Esophagus squamous epithelium (tissue), 4 donors: ENCODE results near the gene IGSF9.

Source experiments
- CTCF ChIP-seq, 6 experiments: fragments of 450-650 bp in 4 of 6; fragments of 200-600 bp in 2 of 6; sonication (generic) in 2 of 6; IDR thresholded peaks; one replicate each; pipeline ENCODE4 v1.5.1; 2016 to 2019; ENCODE audit warnings: antibody characterized with exemption in 6 of 6, mild to moderate bottlenecking in 4 of 6, moderate library complexity in 4 of 6
- POLR2A ChIP-seq, 4 donors: fragments of 450-650 bp; IDR thresholded peaks; one replicate each; pipeline ENCODE4 v1.6.1; 2017; ENCODE audit warnings: antibody characterized with exemption in 4 of 4, mild to moderate bottlenecking in 4 of 4, moderate library complexity in 3 of 4

- TF ChIP-seq CTCF (IDR thresholded peaks at IDR 0.05), result no peak
- TF ChIP-seq POLR2A (IDR thresholded peaks at IDR 0.05), result no peak
These were observed 3.7 kb upstream of the IGSF9 start for GRCh38 chr1:159949123-159949522.
